Islet precursor cell (in vitro differentiated cells): ENCODE results near the gene CS.
"Not testable (repeated sequence)": the region's sequence is repeated elsewhere in the genome, so short reads cannot be mapped to it uniquely, and the experiment has no call there.

Experiments used
- DNase-seq: peaks from one replicate; pipeline ENCODE4 v3.0.0-alpha.2; 2018

CS gene

GRCh38 chr12:56317675-56318074 is 17.5 kb upstream of the CS start:
- no peak for DNase-seq

GRCh38 chr12:56315622-56316473 is 15.7 kb upstream of the CS start, which contains the start of gene CNPY2:
Gene CNPY2, minus strand, starts transcription at chr12:56315988. Its CDS starts 771 bp downstream, at chr12:56315217.
- DNase-seq, result peak; percentile 100

- peak; percentile 69 for DNase-seq
These were observed 15.1 kb upstream of the CS start for GRCh38 chr12:56315249-56315621.

- no peak for DNase-seq
These were observed 10.9 kb upstream of the CS start for GRCh38 chr12:56311003-56311402.

GRCh38 chr12:56308714-56309113 is 8.6 kb upstream of the CS start:
- no peak for DNase-seq

- no peak for DNase-seq
These were observed 7.3 kb upstream of the CS start for GRCh38 chr12:56307221-56307965.

- DNase-seq, result no peak
These were observed 4.9 kb upstream of the CS start for GRCh38 chr12:56304872-56305590.

GRCh38 chr12:56304276-56304675 is 4.1 kb upstream of the CS start:
- no peak for DNase-seq

GRCh38 chr12:56300644-56301464 is 724 bp upstream of the CS start:
- DNase-seq, result no peak

GRCh38 chr12:56299308-56299852 is 750 bp downstream of the CS start:
- no peak for DNase-seq

GRCh38 chr12:56298828-56299227 is 1.3 kb downstream of the CS start:
- no peak for DNase-seq

GRCh38 chr12:56297400-56297799 is 2.7 kb downstream of the CS start:
- no peak for DNase-seq

GRCh38 chr12:56296295-56296694 is 3.8 kb downstream of the CS start:
- no peak for DNase-seq

- no peak for DNase-seq
These were observed 6.3 kb downstream of the CS start for GRCh38 chr12:56293795-56294194.

- DNase-seq, result no peak
These were observed 11.3 kb downstream of the CS start for GRCh38 chr12:56288705-56289387.

GRCh38 chr12:56286044-56286830 is 13.9 kb downstream of the CS start:
- no peak for DNase-seq

- DNase-seq, result not testable (repeated sequence)
These were observed 15.9 kb downstream of the CS start for GRCh38 chr12:56284263-56284662.

- DNase-seq, result no peak
These were observed 17.6 kb downstream of the CS start for GRCh38 chr12:56282579-56282978.

GRCh38 chr12:56282030-56282429 is 18.1 kb downstream of the CS start:
- no peak for DNase-seq

GRCh38 chr12:56280849-56281248 is 19.3 kb downstream of the CS start:
- DNase-seq, result no peak

- DNase-seq, result no peak
These were observed 21.2 kb downstream of the CS start for GRCh38 chr12:56278905-56279304.
